Measurements from ENCODE around the gene EXT2.

Gene EXT2

GRCh38 chr11:44174842-44175241 lies 79.4 kb downstream of the EXT2 start:
- no peak for DNase-seq

- no peak for DNase-seq
These were observed 81.2 kb downstream of the EXT2 start for GRCh38 chr11:44176546-44177213.

- no peak for DNase-seq
These were observed 82.4 kb downstream of the EXT2 start for GRCh38 chr11:44177905-44178304.

- DNase-seq = peak in 1 of 3 experiments; percentile 14
These were observed 82.9 kb downstream of the EXT2 start for GRCh38 chr11:44178381-44178780.

GRCh38 chr11:44179173-44179572 lies 83.7 kb downstream of the EXT2 start:
- DNase-seq = no peak

- DNase-seq = no peak
These were observed 84.6 kb downstream of the EXT2 start for GRCh38 chr11:44180107-44180506.

GRCh38 chr11:44185522-44185921 lies 90.0 kb downstream of the EXT2 start:
- DNase-seq = no peak

- DNase-seq = no peak
These were observed 90.9 kb downstream of the EXT2 start for GRCh38 chr11:44186321-44186930.

GRCh38 chr11:44188643-44189042 lies 93.2 kb downstream of the EXT2 start:
- no peak for DNase-seq

- no peak for DNase-seq
These were observed 94.8 kb downstream of the EXT2 start for GRCh38 chr11:44189986-44190882.

GRCh38 chr11:44190883-44191230 lies 95.4 kb downstream of the EXT2 start:
- peak in 1 of 3 experiments; percentile 44 for DNase-seq

- peak in 2 of 3 experiments; percentile 63 to 91 for DNase-seq
These were observed 96.0 kb downstream of the EXT2 start for GRCh38 chr11:44191322-44192016.

GRCh38 chr11:44192017-44192385 lies 96.5 kb downstream of the EXT2 start:
- no peak for DNase-seq

- no peak for DNase-seq
These were observed 97.1 kb downstream of the EXT2 start for GRCh38 chr11:44192462-44193100.

GRCh38 chr11:44193856-44194255 lies 98.4 kb downstream of the EXT2 start:
- no peak for DNase-seq

GRCh38 chr11:44198146-44198724 lies 102.8 kb downstream of the EXT2 start:
- no peak for DNase-seq

- DNase-seq = peak; percentile 15 to 70 (median 45)
These were observed 103.8 kb downstream of the EXT2 start for GRCh38 chr11:44199298-44199697.

GRCh38 chr11:44199816-44200215 lies 104.3 kb downstream of the EXT2 start:
- DNase-seq = peak in 1 of 3 experiments; percentile 2

GRCh38 chr11:44203270-44204043 lies 108.0 kb downstream of the EXT2 start:
- DNase-seq = no peak

GRCh38 chr11:44205352-44205751 lies 109.9 kb downstream of the EXT2 start:
- no peak for DNase-seq

- no peak for DNase-seq
These were observed 110.4 kb downstream of the EXT2 start for GRCh38 chr11:44205836-44206235.
